Fibroblast of mammary gland (primary cell): ENCODE data around the gene ELMO1.

Source experiments
- DNase-seq: peaks from one replicate; pipeline ENCODE4 v3.0.0-alpha.2; 2010; ENCODE audit warnings: low read depth
- H3K4me3 ChIP-seq: 2 replicates; pipeline ENCODE4 v1.5.1; 2011; ENCODE audit warnings: low read depth, mild to moderate bottlenecking, low read length, moderate library complexity; ENCODE audit not compliant: control insufficient read depth
- CTCF ChIP-seq: conservative IDR thresholded peaks from 2 replicates; pipeline ENCODE4 v1.5.1; 2011; ENCODE audit warnings: low read depth, low read length, inconsistent platforms; ENCODE audit not compliant: control insufficient read depth, insufficient read depth

Gene ELMO1

GRCh38 chr7:36923185-36923584, 525.5 kb downstream of the ELMO1 start:
- TF ChIP-seq CTCF, result no peak
- H3K4me3 ChIP-seq, result no peak overlapping the region
- no peak for DNase-seq

- H3K4me3 ChIP-seq, result no peak overlapping the region
- no peak for DNase-seq
- TF ChIP-seq CTCF, result no peak
Observed at GRCh38 chr7:36920433-36920832, 528.2 kb downstream of the ELMO1 start.

- no peak for DNase-seq
- H3K4me3 ChIP-seq, result no peak overlapping the region
- TF ChIP-seq CTCF, result no peak
Observed at GRCh38 chr7:36919738-36920137, 528.9 kb downstream of the ELMO1 start.

- no peak overlapping the region for H3K4me3 ChIP-seq
- no peak for DNase-seq
- no peak for TF ChIP-seq CTCF
Observed at GRCh38 chr7:36918591-36918990, 530.1 kb downstream of the ELMO1 start.

- no peak for DNase-seq
- no peak overlapping the region for H3K4me3 ChIP-seq
- TF ChIP-seq CTCF, result no peak
Observed at GRCh38 chr7:36916619-36917018, 532.0 kb downstream of the ELMO1 start.

GRCh38 chr7:36916116-36916515, 532.5 kb downstream of the ELMO1 start:
- H3K4me3 ChIP-seq, result no peak overlapping the region
- DNase-seq, result no peak
- no peak for TF ChIP-seq CTCF

- no peak overlapping the region for H3K4me3 ChIP-seq
- no peak for TF ChIP-seq CTCF
- DNase-seq, result no peak
Observed at GRCh38 chr7:36911788-36912187, 536.9 kb downstream of the ELMO1 start.
